EL (cell line): Measurements from ENCODE around the gene SLC31A2.
A peak's percentile ranks its signal among the peaks of the same experiment; 100 is the strongest.
"Not testable (repeated sequence)": the region's sequence is repeated elsewhere in the genome, so short reads cannot be mapped to it uniquely, and the experiment has no call there.

Experiments used
- DNase-seq: peaks from one replicate; pipeline ENCODE4 v3.0.0-alpha.2; 2016

SLC31A2 gene

GRCh38 chr9:113150670-113151611 lies at the start of gene SLC31A2:
Gene SLC31A2, plus strand, starts transcription at chr9:113151007. Its CDS starts 68 bp downstream, at chr9:113151075.
- DNase-seq, result peak; percentile 86

DNA sequence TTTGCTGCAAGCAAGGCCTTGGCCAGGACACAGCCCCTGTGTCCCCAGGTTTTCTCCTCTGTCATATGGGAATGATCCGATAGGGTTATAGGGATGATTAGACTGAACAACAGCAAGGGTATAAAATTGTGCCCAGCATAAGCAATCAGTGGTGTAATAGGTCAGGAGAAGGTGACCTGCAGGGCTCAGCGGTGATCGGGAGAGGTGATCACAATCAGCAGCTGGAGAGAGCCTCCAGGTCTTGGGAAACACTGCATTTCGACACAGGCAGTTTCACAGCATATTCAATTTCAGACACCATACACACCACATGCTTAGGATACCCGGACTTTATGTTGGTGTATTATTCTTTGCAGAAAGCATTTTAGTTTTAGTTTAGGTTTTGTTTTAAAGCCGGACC lies 45.5 kb upstream of the SLC31A2 start:
- not testable (repeated sequence) for DNase-seq

DNA sequence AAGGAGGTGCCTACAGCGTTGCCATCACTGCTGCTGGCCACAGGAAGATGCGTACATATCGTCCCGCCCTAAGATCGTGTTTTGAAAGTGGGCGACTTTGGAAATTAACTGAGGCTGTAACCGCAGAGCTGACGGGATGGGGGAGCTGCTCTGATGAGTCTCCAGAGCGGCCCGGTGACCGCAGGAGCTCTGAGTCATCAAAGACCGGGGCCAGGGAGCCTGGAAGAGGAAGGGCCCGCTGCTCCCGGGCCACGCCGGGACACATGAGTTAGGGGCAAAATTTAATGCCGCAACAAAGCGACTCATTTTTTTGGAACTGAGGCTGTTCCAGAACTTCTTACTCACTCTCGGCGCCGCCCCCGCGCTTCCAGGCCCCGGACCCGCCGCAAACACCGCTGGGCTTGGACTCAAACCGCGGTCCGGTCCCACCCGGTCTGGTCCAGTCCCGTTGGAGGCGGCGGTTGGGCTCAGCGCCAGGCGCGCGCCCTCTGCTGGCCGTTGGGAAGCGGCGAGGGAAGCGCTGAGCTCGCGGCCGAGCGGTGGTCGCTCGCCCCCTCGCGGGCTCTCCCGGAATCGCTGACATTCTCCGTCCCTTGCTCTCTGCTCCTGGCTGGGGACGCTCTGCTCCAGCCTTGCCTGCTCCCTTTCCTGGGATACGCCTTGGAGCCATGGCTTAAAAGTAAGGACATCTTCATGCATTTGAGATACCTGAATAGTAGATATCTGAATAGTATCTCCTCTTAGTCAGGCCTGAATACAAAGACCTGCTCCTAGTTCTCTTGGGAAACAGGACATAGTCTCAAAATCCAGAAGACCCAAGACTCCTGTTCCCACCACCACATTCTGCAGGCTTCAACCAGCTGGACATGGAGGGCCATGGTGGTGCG lies 39.5 kb upstream of the SLC31A2 start:
- DNase-seq, result not testable (repeated sequence)

GRCh38 chr9:113112706-113113510 lies 37.9 kb upstream of the SLC31A2 start:
- not testable (repeated sequence) for DNase-seq

DNA sequence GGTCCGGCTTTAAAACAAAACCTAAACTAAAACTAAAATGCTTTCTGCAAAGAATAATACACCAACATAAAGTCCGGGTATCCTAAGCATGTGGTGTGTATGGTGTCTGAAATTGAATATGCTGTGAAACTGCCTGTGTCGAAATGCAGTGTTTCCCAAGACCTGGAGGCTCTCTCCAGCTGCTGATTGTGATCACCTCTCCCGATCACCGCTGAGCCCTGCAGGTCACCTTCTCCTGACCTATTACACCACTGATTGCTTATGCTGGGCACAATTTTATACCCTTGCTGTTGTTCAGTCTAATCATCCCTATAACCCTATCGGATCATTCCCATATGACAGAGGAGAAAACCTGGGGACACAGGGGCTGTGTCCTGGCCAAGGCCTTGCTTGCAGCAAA lies 32.0 kb upstream of the SLC31A2 start:
- not testable (repeated sequence) for DNase-seq

- no peak for DNase-seq
Measured at GRCh38 chr9:113125386-113126035, 25.3 kb upstream of the SLC31A2 start.

- DNase-seq, result no peak
Measured at GRCh38 chr9:113129466-113129865, 21.3 kb upstream of the SLC31A2 start.

DNA sequence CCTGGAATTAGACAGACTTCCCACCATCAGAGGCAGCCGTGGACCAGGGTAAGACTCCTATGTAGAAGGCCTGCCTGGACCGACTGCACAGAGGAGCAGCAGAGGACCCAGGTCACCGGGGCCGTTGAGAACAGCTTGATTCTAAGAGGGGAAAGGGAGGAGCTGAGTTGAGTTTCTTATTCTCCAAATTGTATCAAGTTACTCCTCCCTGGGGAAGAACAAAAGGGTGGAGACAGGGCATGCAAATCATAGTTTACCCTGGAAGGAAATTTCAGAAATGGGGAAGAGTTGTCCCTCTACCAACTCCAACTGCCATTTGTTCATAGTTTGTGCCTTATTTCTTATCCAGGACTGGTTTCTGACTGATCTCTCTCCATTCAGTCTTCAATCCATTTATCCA lies 20.9 kb upstream of the SLC31A2 start:
- DNase-seq, result no peak

- DNase-seq, result no peak
Measured at GRCh38 chr9:113131689-113132151, 19.1 kb upstream of the SLC31A2 start.

GRCh38 chr9:113137196-113138168 lies 13.3 kb upstream of the SLC31A2 start:
- DNase-seq, result no peak

- no peak for DNase-seq
Measured at GRCh38 chr9:113138760-113139159, 12.0 kb upstream of the SLC31A2 start.

- DNase-seq, result no peak
Measured at GRCh38 chr9:113139225-113139829, 11.5 kb upstream of the SLC31A2 start.

- DNase-seq, result no peak
Measured at GRCh38 chr9:113139953-113140352, 10.9 kb upstream of the SLC31A2 start.

DNA sequence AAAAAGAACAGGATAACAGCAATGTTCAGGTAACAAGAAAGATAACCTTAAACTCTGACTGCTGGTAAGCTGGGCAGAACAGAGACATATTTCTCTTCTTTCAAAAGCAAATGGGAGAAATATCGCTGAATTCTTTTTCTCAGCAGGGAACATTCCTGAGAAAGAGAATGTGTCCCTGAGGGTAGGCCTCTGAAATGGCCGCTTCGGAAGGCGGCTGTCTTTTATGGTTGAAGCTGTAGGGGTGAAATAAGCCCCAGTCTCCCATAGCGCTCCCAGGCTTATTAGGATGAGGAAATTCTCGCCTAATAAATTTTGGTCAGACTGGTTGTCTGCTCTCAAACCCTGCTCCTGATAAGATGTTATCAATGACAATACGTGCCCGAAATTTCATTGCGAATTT lies 9.9 kb upstream of the SLC31A2 start:
- DNase-seq, result not testable (repeated sequence)

DNA sequence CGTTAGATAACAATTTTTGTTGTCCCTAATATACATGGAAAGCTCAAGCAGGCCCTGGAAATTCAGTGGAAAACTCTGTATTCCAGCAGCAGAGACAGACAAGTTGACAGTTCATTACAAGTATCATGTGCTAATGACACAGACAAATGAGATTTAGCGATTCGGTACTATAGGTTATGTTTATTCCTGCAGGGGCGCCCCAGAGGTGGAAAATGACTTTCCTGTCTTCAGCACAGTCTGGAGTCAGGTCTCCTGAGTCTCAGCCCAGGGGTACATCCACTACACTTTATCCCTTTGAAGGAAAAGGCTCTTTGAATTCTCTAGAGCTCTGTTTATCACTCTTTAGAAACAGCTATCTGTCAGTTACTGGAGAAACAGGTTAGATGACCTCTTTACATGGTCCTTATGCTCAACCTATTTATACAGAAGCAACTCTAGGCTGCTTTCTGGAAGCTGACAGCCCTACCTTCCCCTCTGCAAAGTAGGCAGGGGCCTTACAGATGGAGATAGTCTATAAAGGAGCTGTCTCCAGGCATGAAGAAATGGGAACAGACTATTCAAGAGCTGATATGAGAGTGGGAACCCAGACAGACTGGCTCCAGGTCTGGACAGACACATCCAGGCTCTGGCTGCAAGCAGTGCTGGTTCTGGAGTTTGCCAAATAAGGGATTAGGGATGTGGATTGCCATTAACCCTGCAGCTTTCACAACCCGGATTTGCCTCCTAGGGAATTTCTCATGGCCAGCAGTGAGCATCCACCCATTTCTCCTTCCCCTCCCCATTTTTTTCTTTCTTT lies 7.2 kb upstream of the SLC31A2 start:
- DNase-seq, result no peak

- DNase-seq, result no peak
Measured at GRCh38 chr9:113148372-113148705, 2.5 kb upstream of the SLC31A2 start.

- DNase-seq, result no peak
Measured at GRCh38 chr9:113148781-113149510, 1.9 kb upstream of the SLC31A2 start.

GRCh38 chr9:113149561-113149960 lies 1.2 kb upstream of the SLC31A2 start:
- not testable (repeated sequence) for DNase-seq
